ENCODE measurements around the gene ARHGAP15. TPM values are rescaled to one million over a fixed set of nuclear protein-coding genes. Genes with fewer than 3 reads are reported as not detected.
A peak's percentile ranks its signal among the peaks of the same experiment; 100 is the strongest.

The ARHGAP15 gene
- total and polyA plus RNA-seq, 12 donors: 4.7 to 33.8 (median 10.4) TPM

DNA sequence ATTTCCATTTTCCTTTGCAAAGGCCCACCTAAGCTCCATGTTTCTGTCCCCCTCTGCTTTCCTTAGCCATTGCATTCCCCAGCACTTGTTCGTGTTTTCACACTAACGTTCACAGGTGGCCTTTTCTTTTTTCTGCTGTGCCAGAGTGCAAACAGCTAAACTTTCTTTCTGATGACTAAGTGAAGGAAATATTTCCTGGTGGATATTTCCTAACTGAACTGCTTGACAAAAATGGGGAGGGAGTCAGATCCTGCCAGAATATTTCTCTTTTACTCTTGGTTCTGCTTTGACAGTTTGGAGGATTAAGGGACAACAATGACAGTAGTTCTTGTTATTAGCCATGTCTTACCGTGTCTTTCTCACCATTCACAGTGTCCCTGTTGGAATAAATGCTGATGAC is 344.0 kb downstream of the ARHGAP15 start:
- Histone ChIP-seq H3K27me3 (no peaks in the 10 kb centered on the region), H3K4me3 (no peak overlapping the region), H3K27ac (peak overlapping the region in 1 of 5 donors; percentile 45), H3K36me3 (replicated peaks in 1 of 2) (no peaks in the 10 kb centered on the region), H3K9me3 (replicated peaks in 1 of 3) (no peaks in the 10 kb centered on the region), H3K4me1 (replicated peaks in 1 of 2) (no peaks in the 10 kb centered on the region)
- no peak for DNase-seq
- no peak for TF ChIP-seq POLR2A (IDR thresholded peaks at IDR 0.05)
- TF ChIP-seq, protein P1, sequence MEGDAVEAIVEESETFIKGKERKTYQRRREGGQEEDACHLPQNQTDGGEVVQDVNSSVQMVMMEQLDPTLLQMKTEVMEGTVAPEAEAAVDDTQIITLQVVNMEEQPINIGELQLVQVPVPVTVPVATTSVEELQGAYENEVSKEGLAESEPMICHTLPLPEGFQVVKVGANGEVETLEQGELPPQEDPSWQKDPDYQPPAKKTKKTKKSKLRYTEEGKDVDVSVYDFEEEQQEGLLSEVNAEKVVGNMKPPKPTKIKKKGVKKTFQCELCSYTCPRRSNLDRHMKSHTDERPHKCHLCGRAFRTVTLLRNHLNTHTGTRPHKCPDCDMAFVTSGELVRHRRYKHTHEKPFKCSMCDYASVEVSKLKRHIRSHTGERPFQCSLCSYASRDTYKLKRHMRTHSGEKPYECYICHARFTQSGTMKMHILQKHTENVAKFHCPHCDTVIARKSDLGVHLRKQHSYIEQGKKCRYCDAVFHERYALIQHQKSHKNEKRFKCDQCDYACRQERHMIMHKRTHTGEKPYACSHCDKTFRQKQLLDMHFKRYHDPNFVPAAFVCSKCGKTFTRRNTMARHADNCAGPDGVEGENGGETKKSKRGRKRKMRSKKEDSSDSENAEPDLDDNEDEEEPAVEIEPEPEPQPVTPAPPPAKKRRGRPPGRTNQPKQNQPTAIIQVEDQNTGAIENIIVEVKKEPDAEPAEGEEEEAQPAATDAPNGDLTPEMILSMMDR (IDR thresholded peaks at IDR 0.05): no peak
- 58 to 65% (median 63%) methylated on average over 3 of the region's 3 CpGs for WGBS, 4 donors
- intact Hi-C loops (cut with DNase I): no loop called here

DNA sequence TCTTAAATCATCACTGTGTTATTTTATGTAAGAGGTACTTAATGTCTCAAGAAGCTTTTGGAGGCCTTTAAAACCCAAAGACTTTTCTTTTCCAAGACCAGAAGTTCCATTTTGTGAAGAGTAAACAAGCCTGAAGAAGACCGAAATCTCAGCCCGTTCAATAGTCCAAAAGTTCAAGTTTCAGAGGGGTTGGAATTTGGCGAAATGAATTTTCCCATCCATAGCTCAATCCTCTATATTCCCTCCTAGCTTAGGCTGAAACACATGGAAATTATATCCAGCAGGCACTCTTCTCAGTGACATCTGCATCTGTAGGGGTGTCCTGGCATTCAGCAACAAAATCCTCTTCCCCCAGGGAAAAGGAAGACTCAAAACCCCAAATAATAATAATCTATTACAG is 344.6 kb downstream of the ARHGAP15 start:
- H3K27ac ChIP-seq: peak overlapping the region in 2 of 5 donors; percentile 45
- DNase-seq: no peak
- no peaks in the 10 kb centered on the region for H3K27me3 ChIP-seq
- H3K4me3 ChIP-seq: no peak overlapping the region
- intact Hi-C loops (cut with DNase I): no loop called here
- WGBS, 4 donors: 82 to 92% (median 89%) methylated on average over 3 of the region's 3 CpGs
- no peaks in the 10 kb centered on the region for H3K36me3 ChIP-seq (replicated peaks in 1 of 2)
- no peaks in the 10 kb centered on the region for H3K4me1 ChIP-seq (replicated peaks in 1 of 2)
- TF ChIP-seq, protein P1 (IDR thresholded peaks at IDR 0.05): no peak
- no peak for TF ChIP-seq POLR2A (IDR thresholded peaks at IDR 0.05)
- no peaks in the 10 kb centered on the region for H3K9me3 ChIP-seq (replicated peaks in 1 of 3)

DNA sequence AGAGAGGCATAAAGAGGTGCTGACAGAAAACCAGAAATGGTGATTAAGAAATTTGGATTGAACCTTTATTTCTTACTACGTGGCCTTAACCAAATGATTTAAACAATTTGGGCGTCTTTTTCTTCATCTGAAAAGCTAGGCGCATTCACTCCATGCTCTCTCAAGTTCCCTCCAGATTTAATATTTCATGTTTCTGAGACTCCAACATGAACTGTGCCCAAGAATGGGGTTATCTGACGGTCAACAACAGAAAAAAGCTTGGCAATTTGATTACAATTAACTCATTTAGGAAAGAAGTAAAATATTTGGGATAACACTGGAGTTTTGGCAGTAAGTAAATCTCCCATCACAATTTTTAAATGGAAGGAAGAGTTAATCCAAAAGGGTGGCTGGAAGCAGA is 345.4 kb downstream of the ARHGAP15 start:
- TF ChIP-seq, protein P1 (IDR thresholded peaks at IDR 0.05): no peak
- TF ChIP-seq POLR2A (IDR thresholded peaks at IDR 0.05): no peak
- no peak overlapping the region for H3K4me3 ChIP-seq
- no peaks in the 10 kb centered on the region for H3K9me3 ChIP-seq (replicated peaks in 1 of 3)
- no peaks in the 10 kb centered on the region for H3K27me3 ChIP-seq
- no peaks in the 10 kb centered on the region for H3K36me3 ChIP-seq (replicated peaks in 1 of 2)
- no peak for DNase-seq
- peak overlapping the region in 2 of 5 donors; percentile 45 to 55 for H3K27ac ChIP-seq
- no peaks in the 10 kb centered on the region for H3K4me1 ChIP-seq (replicated peaks in 1 of 2)
- intact Hi-C loops (cut with DNase I): no loop called here
- 69 to 80% (median 75%) methylated on average over 4 of the region's 4 CpGs for WGBS, 4 donors

DNA sequence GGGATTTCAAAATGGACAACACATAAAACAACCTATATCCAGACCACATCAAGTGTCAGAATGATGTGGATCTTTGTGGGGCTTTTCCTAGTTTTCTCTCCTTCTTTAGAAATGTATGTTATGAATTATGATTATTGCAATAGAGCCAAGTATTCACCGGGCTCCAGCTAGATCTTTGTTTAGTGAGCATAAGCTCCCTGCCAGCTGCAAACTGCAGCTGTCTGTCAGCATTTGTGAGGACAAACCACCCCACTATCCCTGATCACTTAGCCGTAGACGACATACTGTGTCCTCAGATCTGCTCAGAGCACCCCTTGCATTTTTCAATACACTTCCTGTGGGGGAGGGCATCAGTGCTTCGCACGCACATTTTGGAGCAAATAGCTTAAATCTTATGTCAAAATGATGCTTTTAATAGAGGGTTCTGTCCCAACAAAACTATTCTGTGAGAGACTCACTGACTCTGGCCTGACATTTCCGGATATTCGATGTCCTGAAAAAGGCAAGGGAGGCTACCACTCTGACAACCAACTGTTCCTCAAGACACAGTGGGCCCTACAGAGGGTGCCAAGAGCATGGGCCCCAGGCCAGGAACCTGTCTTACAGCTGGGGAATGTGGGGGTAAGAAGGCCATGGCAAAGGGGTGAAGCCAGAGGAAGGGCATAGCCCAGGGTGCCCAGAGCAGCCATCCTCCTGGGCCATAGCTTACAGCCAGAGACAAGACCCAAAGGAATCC is 346.0 kb downstream of the ARHGAP15 start:
- Histone ChIP-seq H3K27ac (peak overlapping the region in 2 of 5 donors; percentile 45 to 55), H3K4me1 (replicated peaks in 1 of 2) (no peaks in the 10 kb centered on the region), H3K36me3 (replicated peaks in 1 of 2) (no peaks in the 10 kb centered on the region), H3K9me3 (replicated peaks in 1 of 3) (no peaks in the 10 kb centered on the region), H3K27me3 (no peaks in the 10 kb centered on the region), H3K4me3 (no peak overlapping the region)
- DNase-seq: no peak
- WGBS, 4 donors: 67 to 81% (median 76%) methylated on average over 7 of the region's 7 CpGs
- intact Hi-C loops (cut with DNase I): no loop called here
- TF ChIP-seq POLR2A (IDR thresholded peaks at IDR 0.05): no peak
- TF ChIP-seq, protein P1 (IDR thresholded peaks at IDR 0.05): no peak

Measured in adrenal gland (tissue), 12 donors.